B cell (primary cell): ENCODE measurements around the gene IFNE.

Experiments
- CTCF ChIP-seq: fragments of 200-600 bp; IDR thresholded peaks from one replicate; pipeline ENCODE4 v1.8.0; 2022; ENCODE audit warnings: antibody characterized with exemption, mild to moderate bottlenecking
- EZH2 ChIP-seq: IDR thresholded peaks from 2 replicates; pipeline ENCODE4 v1.6.1; 2012; ENCODE audit warnings: borderline replicate concordance, low read depth, mild to moderate bottlenecking, moderate library complexity, low read length; ENCODE audit not compliant: insufficient read depth, poor library complexity, severe bottlenecking

- no peak for TF ChIP-seq CTCF
- TF ChIP-seq EZH2, result no peak
Measured at GRCh38 chr9:21521448-21521847, 39.3 kb upstream of the IFNE start.
